ENCODE measurements around the gene SSBP4. TPM values are rescaled to one million over a fixed set of nuclear protein-coding genes. Genes with fewer than 3 reads are reported as not detected.
"Not testable (repeated sequence)": the region's sequence is repeated elsewhere in the genome, so short reads cannot be mapped to it uniquely, and the experiment has no call there.

The SSBP4 gene
- total and polyA plus RNA-seq, 2 of the 4 experiments (the other 2 are of a cell fraction): 14.9 to 39.7 TPM

- WGBS, 2 experiments (ENCODE audit: extremely low coverage in 2 of 2, insufficient read length in 1 of 2): no CpG with 5 or more reads among the region's 11 CpGs
- H3K56ac ChIP-seq (ENCODE audit: extremely low read depth, insufficient read depth, low read length); H2AFZ ChIP-seq (replicated peaks; ENCODE audit: low read length, poor library complexity); H3K14ac ChIP-seq (replicated peaks; ENCODE audit: low read depth, low read length); H4K91ac ChIP-seq (ENCODE audit: insufficient read depth, low read depth, low read length); H4K5ac ChIP-seq (ENCODE audit: low read depth, low read length); H3K4ac ChIP-seq (ENCODE audit: low read depth, low read length); BruUV-seq (replicated peaks); H3K27ac ChIP-seq (ENCODE audit: insufficient read depth, low read length); POLR2A ChIA-PET (ENCODE audit: unreplicated experiment); H2BK5ac ChIP-seq (ENCODE audit: low read depth, low read length, poor library complexity, severe bottlenecking); H3K9ac ChIP-seq (ENCODE audit: low read depth, low read length); intact Hi-C loops (cut with micrococcal nuclease); H3K36me3 ChIP-seq (ENCODE audit: control insufficient read depth, insufficient read depth, low read length); H4K8ac ChIP-seq (ENCODE audit: low read depth in 2 of 2, low read length in 2 of 2); H3K27me3 ChIP-seq (ENCODE audit: control insufficient read depth, insufficient read depth, low read length); in situ Hi-C loops (cut with MboI; ENCODE audit: low sequenced_read_pairs); DNase-seq; H2BK15ac ChIP-seq (ENCODE audit: low read depth, low read length); H3K4me2 ChIP-seq (ENCODE audit: low read depth, low read length); H2BK120ac ChIP-seq (ENCODE audit: low read depth, low read length); H3K18ac ChIP-seq (ENCODE audit: low read depth, low read length); H3K9me3 ChIP-seq (ENCODE audit: control insufficient read depth, insufficient read depth, low read length); H3K23ac ChIP-seq (ENCODE audit: low read depth, low read length); ATAC-seq (ENCODE audit: low read depth); H2AK9ac ChIP-seq (replicated peaks; ENCODE audit: low read depth, low read length, poor library complexity); dilution Hi-C loops (cut with HindIII; ENCODE audit: low sequenced_read_pairs, unreplicated experiment); H3K4me3 ChIP-seq (ENCODE audit: insufficient read depth, low read depth, low read length): not testable (repeated sequence)
- CTCF ChIA-PET: interaction anchor here (1.3 kb wide), 1 partner anchor 9 kb away, joined by 3 read pairs; no protein-coding TSS in a partner anchor
- peaks cover 23% of the 10 kb centered on the region for H3K4me1 ChIP-seq (ENCODE audit: control insufficient read depth, insufficient read depth, low read length)
- H3K79me1 ChIP-seq (ENCODE audit: low read depth in 1 of 2, low read length in 2 of 2): peaks cover 0 to 24% of the 10 kb centered on the region in 2 experiments; a peak in 3 of 4 replicates
- H3K9me1 ChIP-seq (ENCODE audit: insufficient read depth, low read length): peaks cover 10% of the 10 kb centered on the region; the same call in 1 of the 2 replicates
- peaks cover 16% of the 10 kb centered on the region for H4K20me1 ChIP-seq (ENCODE audit: insufficient read depth, low read length)
- H2AK5ac ChIP-seq (ENCODE audit: low read depth, low read length): peak overlapping the region; percentile 56; the same call in 1 of the 2 replicates
- H2BK20ac ChIP-seq (ENCODE audit: low read depth, low read length): peak overlapping the region; percentile 36; the same call in 1 of the 2 replicates
These were observed 35.6 kb upstream of the SSBP4 start for GRCh38 chr19:18383622-18384021.
